Choroid plexus epithelial cell (primary cell): ENCODE data around the gene STARD5.

Experiments used
- DNase-seq: peaks from one replicate; pipeline ENCODE4 v3.0.0-alpha.2; 2010; ENCODE audit warnings: low read depth
- H3K4me3 ChIP-seq: 2 replicates; pipeline ENCODE4 v1.5.1; 2011; ENCODE audit warnings: low read depth, mild to moderate bottlenecking, control low read depth, low read length, moderate library complexity
- TF ChIP-seq, protein P1 (sequence below): conservative IDR thresholded peaks from 2 replicates; pipeline ENCODE4 v1.5.1; 2011; ENCODE audit warnings: low read depth, mild to moderate bottlenecking, control low read depth, inconsistent platforms, low read length, moderate library complexity

Gene STARD5

DNA sequence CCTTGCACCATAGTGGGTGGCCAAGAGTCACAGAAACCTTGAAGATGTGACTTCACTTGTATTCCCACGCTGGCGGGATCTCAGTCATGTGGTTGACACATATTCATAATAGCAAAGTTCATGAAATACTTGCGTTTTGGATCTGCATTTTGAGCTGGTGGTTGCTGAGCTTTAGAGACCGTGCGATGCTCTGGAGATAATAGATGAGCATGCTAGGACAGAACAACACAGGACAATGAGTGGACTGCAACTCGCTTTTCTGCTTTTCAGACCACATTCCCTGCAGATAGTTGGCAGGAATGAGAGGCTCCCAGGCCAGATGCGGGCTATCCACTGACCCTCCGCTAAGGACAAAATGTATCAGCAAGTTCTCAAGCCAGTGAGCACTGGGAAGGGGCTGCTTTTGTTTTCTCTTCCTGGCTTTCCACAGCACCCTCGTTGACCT is 13.8 kb upstream of the STARD5 start:
- no peak overlapping the region for H3K4me3 ChIP-seq
- DNase-seq, result peak; percentile 41
- TF ChIP-seq, protein P1, sequence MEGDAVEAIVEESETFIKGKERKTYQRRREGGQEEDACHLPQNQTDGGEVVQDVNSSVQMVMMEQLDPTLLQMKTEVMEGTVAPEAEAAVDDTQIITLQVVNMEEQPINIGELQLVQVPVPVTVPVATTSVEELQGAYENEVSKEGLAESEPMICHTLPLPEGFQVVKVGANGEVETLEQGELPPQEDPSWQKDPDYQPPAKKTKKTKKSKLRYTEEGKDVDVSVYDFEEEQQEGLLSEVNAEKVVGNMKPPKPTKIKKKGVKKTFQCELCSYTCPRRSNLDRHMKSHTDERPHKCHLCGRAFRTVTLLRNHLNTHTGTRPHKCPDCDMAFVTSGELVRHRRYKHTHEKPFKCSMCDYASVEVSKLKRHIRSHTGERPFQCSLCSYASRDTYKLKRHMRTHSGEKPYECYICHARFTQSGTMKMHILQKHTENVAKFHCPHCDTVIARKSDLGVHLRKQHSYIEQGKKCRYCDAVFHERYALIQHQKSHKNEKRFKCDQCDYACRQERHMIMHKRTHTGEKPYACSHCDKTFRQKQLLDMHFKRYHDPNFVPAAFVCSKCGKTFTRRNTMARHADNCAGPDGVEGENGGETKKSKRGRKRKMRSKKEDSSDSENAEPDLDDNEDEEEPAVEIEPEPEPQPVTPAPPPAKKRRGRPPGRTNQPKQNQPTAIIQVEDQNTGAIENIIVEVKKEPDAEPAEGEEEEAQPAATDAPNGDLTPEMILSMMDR, result no peak

DNA sequence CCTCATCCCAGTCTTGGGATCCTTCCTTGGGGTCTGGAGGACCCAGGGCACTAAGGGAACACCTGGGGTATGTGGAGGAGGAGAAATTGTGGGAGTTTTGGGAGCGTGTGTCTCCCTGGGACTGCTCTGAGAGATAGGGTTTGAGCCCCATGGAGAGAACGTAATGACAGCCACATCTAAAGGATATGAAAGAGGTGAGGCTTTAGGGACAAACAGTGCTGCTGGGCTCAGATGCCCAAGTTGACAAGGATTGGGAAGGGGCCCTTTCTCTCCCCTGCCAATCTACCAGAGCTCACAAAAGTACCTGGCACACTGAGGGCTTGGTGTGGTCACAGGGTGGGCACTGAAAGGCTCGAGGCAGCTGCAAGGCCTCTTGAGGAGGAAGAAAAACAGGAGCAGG is 13.3 kb upstream of the STARD5 start:
- H3K4me3 ChIP-seq, result no peak overlapping the region
- no peak for DNase-seq
- TF ChIP-seq, protein P1, result no peak

DNA sequence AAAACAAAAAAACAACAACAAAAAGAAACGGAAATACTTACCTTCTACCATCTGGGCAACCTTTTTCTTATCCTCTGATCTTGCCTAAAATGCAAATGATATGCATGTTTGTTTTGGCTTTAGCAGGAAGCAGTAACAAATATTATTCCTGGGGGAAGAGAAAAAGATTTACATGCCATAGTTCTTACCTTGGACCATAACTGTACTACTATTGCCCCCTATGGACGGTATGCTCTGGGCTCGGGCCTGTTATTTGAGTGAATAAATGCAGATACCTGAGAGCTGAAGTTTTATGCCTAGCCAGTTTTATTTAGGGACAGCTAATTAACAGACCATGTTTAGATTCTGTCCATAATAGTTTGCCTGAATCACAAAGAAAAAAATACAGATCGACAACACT is 12.6 kb upstream of the STARD5 start:
- peak; percentile 79 for DNase-seq
- TF ChIP-seq, protein P1, result peak; percentile 79
- H3K4me3 ChIP-seq, result no peak overlapping the region

DNA sequence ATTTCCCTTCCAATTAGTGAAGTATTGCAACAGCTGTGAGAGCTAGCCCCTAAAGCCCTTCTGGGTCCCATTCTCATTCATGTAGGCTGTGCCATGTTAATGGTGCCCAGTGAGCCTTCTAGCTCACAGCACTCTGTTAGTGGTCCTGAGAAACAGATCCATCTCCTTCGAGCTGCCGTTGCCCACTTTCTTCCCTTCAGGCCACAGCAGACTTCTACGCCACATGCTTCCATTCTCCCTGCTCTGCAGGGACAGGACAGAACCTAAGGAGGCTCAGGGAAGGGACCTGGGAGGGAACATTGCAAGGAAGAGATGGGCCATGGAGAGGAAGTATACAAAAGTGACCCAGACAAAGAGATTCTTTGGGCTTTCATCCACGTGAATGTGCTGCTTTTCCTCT is 11.7 kb upstream of the STARD5 start:
- no peak for DNase-seq
- no peak overlapping the region for H3K4me3 ChIP-seq
- TF ChIP-seq, protein P1, result no peak

DNA sequence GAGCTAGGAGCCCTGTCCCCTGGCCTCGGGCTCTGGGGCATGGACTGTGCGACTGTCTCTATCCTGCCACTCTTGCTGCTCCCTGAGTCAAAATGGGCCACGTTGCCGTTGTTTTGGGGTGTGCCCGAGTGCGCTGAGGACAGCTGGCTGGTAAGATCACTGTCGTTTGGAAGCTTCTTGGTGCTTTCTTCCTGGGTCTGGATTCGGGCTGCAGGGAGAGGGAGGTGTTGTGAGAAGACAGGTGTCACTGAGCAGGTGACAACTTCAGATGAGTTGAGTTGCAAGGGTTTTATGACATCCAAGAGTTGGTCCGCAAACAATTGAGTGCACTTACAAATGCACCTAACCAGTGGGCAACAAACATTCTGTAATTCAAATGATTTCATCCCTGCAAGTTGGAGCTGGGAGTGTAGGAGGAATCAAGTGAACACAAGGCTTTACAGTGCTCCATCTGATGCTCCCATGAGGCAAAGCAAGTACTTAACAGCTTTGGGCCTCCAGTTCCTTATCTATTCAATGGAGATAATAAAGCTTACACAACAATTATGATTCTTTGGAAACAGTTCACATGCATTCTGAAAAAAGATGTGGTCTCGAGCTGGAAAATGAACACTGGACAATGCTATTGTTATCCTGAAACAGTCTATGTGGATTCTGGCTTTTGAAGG is 11.0 kb upstream of the STARD5 start:
- H3K4me3 ChIP-seq, result no peak overlapping the region
- TF ChIP-seq, protein P1, result no peak
- peak; percentile 39 for DNase-seq

DNA sequence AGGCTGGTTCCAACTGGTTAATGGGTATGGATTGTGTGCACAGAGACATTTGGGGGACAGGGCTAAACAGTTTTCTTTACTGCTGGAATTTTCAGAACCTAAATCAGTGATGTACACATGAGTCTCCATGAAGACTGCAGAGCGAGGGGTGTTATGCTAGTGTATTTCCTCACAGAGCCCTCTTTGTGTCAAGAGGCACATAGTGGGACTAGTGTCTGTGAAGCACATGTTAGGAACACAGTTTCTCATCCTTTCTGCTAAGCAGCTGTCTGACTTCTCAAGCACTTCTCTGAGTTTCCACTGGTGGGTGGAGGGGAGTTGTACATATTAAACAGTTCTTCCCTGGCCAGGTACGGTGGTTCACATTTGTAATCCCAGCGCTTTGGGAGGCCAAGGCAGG is 9.4 kb upstream of the STARD5 start:
- TF ChIP-seq, protein P1, result no peak
- no peak overlapping the region for H3K4me3 ChIP-seq
- no peak for DNase-seq

DNA sequence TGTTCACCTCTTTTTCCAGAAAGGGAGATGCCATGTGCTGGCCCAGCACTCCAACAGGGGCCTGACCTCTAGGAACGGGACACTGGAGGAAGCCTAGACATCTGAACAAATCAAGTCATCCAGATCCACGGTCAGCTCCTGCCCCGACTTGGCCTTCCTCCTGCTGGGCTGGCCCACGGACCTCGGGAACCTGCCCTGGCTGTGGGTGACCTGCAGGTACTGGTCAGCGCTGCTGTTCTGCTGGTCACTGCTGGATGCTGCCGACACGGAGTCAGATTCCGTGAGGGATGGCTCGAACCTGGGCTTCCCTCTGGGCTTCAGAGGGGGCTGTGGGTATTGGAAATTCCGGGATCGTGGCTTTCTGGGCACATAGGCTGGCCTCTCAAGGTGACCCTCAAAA is 8.4 kb upstream of the STARD5 start:
- no peak overlapping the region for H3K4me3 ChIP-seq
- TF ChIP-seq, protein P1, result no peak
- DNase-seq, result no peak
